A673 (cell line): ENCODE measurements around the gene SH2D4B. TPM values are rescaled to one million over a fixed set of nuclear protein-coding genes. Genes with fewer than 3 reads are reported as not detected.

Source experiments
- BruUV-seq: library from RNA; stranded (reverse); fragments of 400-500 nt; replicated peaks from 2 replicates; lab custom pipeline; 2021; lab: Mats Ljungman, UMichigan
- CTCF ChIA-PET: fragments of 300-600 bp; sonication (Branson Sonifier 250); formaldehyde crosslinking; loops from one replicate; lab custom pipeline; 2022; ENCODE audit warnings: antibody characterized with exemption; lab: Charles Lee
- POLR2A ChIA-PET: fragments of 300-600 bp; sonication (Branson Sonifier 250); formaldehyde crosslinking; loops from one replicate; lab custom pipeline; 2022; ENCODE audit warnings: antibody characterized with exemption; ENCODE audit not compliant: low non-redundant PET; lab: Charles Lee
- DNase-seq: peaks from one replicate; pipeline ENCODE4 v3.0.0-alpha.2; 2015; ENCODE audit warnings: low spot score
- H3K27ac ChIP-seq: fragments of 200-600 bp; sonication (generic); 2 replicates; pipeline ENCODE4 v1.5.1; 2016; ENCODE audit warnings: mixed run types, low read depth, mild to moderate bottlenecking, mixed read lengths, antibody characterized with exemption, low read length; ENCODE audit not compliant: poor library complexity, severe bottlenecking
- H3K27me3 ChIP-seq: fragments of 200-600 bp; sonication (generic); replicated peaks from 2 replicates; pipeline ENCODE4 v1.6.1; 2017; ENCODE audit warnings: mixed run types, low read depth, mild to moderate bottlenecking, mixed read lengths, antibody characterized with exemption, low read length; ENCODE audit not compliant: insufficient read depth, poor library complexity
- H3K36me3 ChIP-seq: fragments of 200-600 bp; sonication (generic); 2 replicates; pipeline ENCODE4 v1.6.1; 2016; ENCODE audit warnings: mixed run types, mild to moderate bottlenecking, mixed read lengths, antibody characterized with exemption, low read length; ENCODE audit not compliant: insufficient read depth, poor library complexity, severe bottlenecking
- H3K4me1 ChIP-seq: fragments of 200-600 bp; sonication (generic); 2 replicates; pipeline ENCODE4 v1.6.1; 2017; ENCODE audit warnings: mixed run types, mild to moderate bottlenecking, mixed read lengths, antibody characterized with exemption, low read length; ENCODE audit not compliant: insufficient read depth, poor library complexity, severe bottlenecking
- H3K4me3 ChIP-seq: fragments of 200-600 bp; sonication (generic); 2 replicates; pipeline ENCODE4 v1.5.1; 2016; ENCODE audit warnings: low read depth, mixed run types, mild to moderate bottlenecking, mixed read lengths, low read length; ENCODE audit not compliant: poor library complexity, severe bottlenecking
- H3K9me3 ChIP-seq: fragments of 200-600 bp; sonication (generic); 2 replicates; pipeline ENCODE4 v1.6.1; 2016; ENCODE audit warnings: mixed run types, low read depth, mild to moderate bottlenecking, mixed read lengths, antibody characterized with exemption, low read length; ENCODE audit not compliant: poor library complexity, severe bottlenecking
- EZH2 ChIP-seq: fragments of 200-600 bp; sonication (generic); IDR thresholded peaks from 2 replicates; pipeline ENCODE4 v1.6.1; 2017; ENCODE audit warnings: borderline replicate concordance, low read depth, mild to moderate bottlenecking, mixed read lengths, antibody characterized with exemption, low read length; ENCODE audit not compliant: poor library complexity, severe bottlenecking
- intact Hi-C: fragments of 100-400 bp; cut with micrococcal nuclease; formaldehyde crosslinking; loops from one replicate; pipeline ENCODE4 v1.10.0; 2022; ENCODE audit not compliant: unreplicated experiment
- total RNA-seq: library from RNA; stranded (reverse); gene quantifications from 2 replicates; pipeline ENCODE4 v1.2.3, GENCODE V29; 2021
- TF ChIP-seq, protein P1 (sequence below): fragments of 300-800, 200-600 bp; sonication (generic); conservative IDR thresholded peaks from 2 replicates; pipeline ENCODE4 v1.5.1; 2017; ENCODE audit warnings: low read depth, mild to moderate bottlenecking, antibody characterized with exemption, low read length, moderate library complexity, mixed read lengths

SH2D4B gene
- total RNA-seq, 1 experiment from 2014 or later, result 0.19 TPM

DNA sequence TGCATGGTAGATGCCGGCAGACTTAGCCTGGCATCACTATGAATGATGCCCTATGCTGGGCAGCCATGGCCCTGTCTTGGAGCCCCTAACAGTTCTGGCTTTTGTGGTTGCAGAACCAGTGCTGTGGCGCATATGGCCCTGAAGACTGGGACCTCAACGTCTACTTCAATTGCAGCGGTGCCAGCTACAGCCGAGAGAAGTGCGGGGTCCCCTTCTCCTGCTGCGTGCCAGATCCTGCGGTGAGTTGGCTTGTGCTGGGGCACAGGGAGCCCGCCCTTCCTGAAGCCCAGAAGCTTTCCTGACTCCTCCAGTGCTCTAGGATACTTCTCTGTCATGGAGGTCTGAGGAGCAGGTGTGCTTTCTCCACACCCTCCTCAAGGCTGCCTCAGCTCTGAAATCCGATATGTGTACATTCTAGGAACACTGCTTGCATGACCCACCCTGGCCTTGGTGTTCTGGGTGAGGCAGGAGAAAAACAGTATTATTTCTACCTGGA is 25.6 kb upstream of the SH2D4B start:
- DNase-seq, result no peak
- no peak for TF ChIP-seq EZH2
- TF ChIP-seq, protein P1, sequence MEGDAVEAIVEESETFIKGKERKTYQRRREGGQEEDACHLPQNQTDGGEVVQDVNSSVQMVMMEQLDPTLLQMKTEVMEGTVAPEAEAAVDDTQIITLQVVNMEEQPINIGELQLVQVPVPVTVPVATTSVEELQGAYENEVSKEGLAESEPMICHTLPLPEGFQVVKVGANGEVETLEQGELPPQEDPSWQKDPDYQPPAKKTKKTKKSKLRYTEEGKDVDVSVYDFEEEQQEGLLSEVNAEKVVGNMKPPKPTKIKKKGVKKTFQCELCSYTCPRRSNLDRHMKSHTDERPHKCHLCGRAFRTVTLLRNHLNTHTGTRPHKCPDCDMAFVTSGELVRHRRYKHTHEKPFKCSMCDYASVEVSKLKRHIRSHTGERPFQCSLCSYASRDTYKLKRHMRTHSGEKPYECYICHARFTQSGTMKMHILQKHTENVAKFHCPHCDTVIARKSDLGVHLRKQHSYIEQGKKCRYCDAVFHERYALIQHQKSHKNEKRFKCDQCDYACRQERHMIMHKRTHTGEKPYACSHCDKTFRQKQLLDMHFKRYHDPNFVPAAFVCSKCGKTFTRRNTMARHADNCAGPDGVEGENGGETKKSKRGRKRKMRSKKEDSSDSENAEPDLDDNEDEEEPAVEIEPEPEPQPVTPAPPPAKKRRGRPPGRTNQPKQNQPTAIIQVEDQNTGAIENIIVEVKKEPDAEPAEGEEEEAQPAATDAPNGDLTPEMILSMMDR, result no peak
- Histone ChIP-seq H3K4me1 (no peaks in the 10 kb centered on the region), H3K36me3 (peaks cover 25% of the 10 kb centered on the region), H3K27ac (no peak overlapping the region), H3K4me3 (no peak overlapping the region), H3K9me3 (no peaks in the 10 kb centered on the region), H3K27me3 (no peaks in the 10 kb centered on the region)
- POLR2A ChIA-PET, result no interaction called here
- BruUV-seq, result no TSS peak
- intact Hi-C loops, result no loop called here
- CTCF ChIA-PET, result interaction anchor here (1.2 kb wide), 1 partner anchor 8 kb away, joined by 5 read pairs; no protein-coding TSS in a partner anchor

DNA sequence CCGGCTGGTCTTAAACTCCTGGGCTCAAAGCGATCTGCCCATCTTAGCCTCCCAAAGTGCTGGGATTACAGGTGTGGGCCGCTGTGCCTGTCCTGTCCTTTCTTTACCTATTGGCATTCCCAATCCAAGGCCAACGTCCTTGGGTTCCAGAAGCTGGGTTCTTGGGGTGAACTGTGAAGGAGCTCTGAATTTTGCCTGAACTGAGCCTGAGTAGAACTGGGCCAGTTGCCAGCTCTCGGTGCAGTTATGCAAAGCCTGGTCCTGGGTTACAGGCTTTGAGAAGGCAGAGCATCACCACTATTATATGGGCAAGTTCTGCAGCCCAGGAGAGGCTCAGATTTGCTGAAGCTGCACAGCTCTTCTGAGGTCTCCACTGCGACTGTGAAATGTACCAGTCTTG is 24.6 kb upstream of the SH2D4B start:
- DNase-seq, result no peak
- H3K4me1 ChIP-seq, result no peaks in the 10 kb centered on the region
- no peak overlapping the region for H3K4me3 ChIP-seq
- H3K27ac ChIP-seq, result no peak overlapping the region
- intact Hi-C loops, result no loop called here
- no peaks in the 10 kb centered on the region for H3K27me3 ChIP-seq
- ChIA-PET POLR2A (no interaction called here), CTCF (no interaction called here)
- no TSS peak for BruUV-seq
- TF ChIP-seq EZH2, result no peak
- TF ChIP-seq, protein P1, result no peak
- H3K36me3 ChIP-seq, result peaks cover 28% of the 10 kb centered on the region
- no peaks in the 10 kb centered on the region for H3K9me3 ChIP-seq

DNA sequence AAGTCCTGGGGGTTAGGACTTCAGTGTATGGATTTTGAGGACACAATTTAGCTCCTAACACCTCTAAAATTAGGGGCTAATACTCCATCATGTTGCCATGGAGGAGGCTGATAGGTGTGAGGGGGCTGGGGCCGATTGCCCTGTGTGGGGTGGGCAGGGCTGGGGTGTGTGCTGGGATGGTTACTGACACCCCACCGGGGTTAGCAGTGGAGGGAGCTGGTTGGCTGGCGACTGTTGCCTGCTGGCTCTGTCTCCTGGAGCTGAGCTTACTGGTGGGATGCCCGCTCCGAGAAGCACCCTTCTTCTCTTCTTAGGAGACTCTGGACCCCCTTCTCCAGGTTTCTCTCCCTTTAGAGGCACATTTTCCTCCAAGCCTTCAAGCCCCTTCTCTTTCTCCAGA is 22.2 kb upstream of the SH2D4B start:
- Histone ChIP-seq H3K36me3 (peaks cover 30% of the 10 kb centered on the region), H3K27ac (no peak overlapping the region), H3K27me3 (no peaks in the 10 kb centered on the region), H3K9me3 (no peaks in the 10 kb centered on the region), H3K4me1 (no peaks in the 10 kb centered on the region), H3K4me3 (no peak overlapping the region)
- DNase-seq, result no peak
- BruUV-seq, result no TSS peak
- ChIA-PET POLR2A (no interaction called here), CTCF (no interaction called here)
- TF ChIP-seq, protein P1, result no peak
- TF ChIP-seq EZH2, result no peak
- intact Hi-C loops, result no loop called here
